ENCODE measurements around the gene PNKP. TPM values are rescaled to one million over a fixed set of nuclear protein-coding genes. Genes with fewer than 3 reads are reported as not detected.

Gene PNKP
- total and polyA plus RNA-seq, 9 of the 15 experiments (the other 6 are each of a cell fraction or from before 2014, with no cell fraction given), result 2.8 to 85.4 (median 25.3) TPM

- FAIRE-seq (no peak), ATAC-seq (no peak), DNase-seq (ENCODE audit: extremely low read depth in 1 of 4, low spot score in 3 of 4) (no peak)
- Histone ChIP-seq H3K27me3 (ENCODE audit: control insufficient read depth in 2 of 2, insufficient read depth in 2 of 2, low read length in 2 of 2) (no peaks in the 10 kb centered on the region), H3K9me3 (replicated peaks; ENCODE audit: control insufficient read depth, insufficient read depth, low read depth, low read length) (no peaks in the 10 kb centered on the region), H3K9ac (ENCODE audit: insufficient read depth in 1 of 2, low read depth in 2 of 2, low read length in 2 of 2) (peak overlapping the region in 1 of 2 experiments; percentile 14; a peak in 1 of 4 replicates), H3K4me1 (replicated peaks in 1 of 2; ENCODE audit: control insufficient read depth in 2 of 2, insufficient read depth in 2 of 2, low read length in 2 of 2) (peaks cover 0 to 23% of the 10 kb centered on the region in 2 experiments; a peak in 2 of 5 replicates), H4K20me1 (replicated peaks; ENCODE audit: control insufficient read depth, insufficient read depth, low read length) (peaks cover 35% of the 10 kb centered on the region), H2AFZ (ENCODE audit: low read depth, low read length) (no peak overlapping the region), H3K4me2 (ENCODE audit: insufficient read depth, low read length) (no peak overlapping the region), H3K79me2 (ENCODE audit: control insufficient read depth, insufficient read depth, low read length) (peaks cover 47% of the 10 kb centered on the region), H3K9me1 (ENCODE audit: control insufficient read depth, insufficient read depth, low read length) (no peaks in the 10 kb centered on the region), H3K4me3 (no peak overlapping the region), H3K27ac (ENCODE audit: extremely low read depth, low read depth, low read length) (no peak overlapping the region), H3K36me3 (ENCODE audit: control insufficient read depth, insufficient read depth, low read length) (peaks cover 86% of the 10 kb centered on the region; the same call in 2 of the 3 replicates)
- TF ChIP-seq PML (IDR thresholded peaks at IDR 0.05; ENCODE audit: low read length) (no peak), ZBED1 (IDR thresholded peaks at IDR 0.05) (no peak), POLR2A (conservative IDR thresholded peaks at IDR 0.05) (0 out of 2 replicates have a peak, but pooled peaks have one; percentile 38)
- ChIA-PET POLR2A (interaction anchor here (0.6 to 13.2 kb wide), 5 partner anchors 10 to 26 kb away, joined by 3 to 105 read pairs (median 6); partner anchors contain the start of genes ATF5 and NUP62), CTCF (ENCODE audit: low intra/inter-chr PET ratio) (no interaction called here)
- intact Hi-C loops (cut with micrococcal nuclease), result no loop called here
- WGBS (ENCODE audit: insufficient coverage, low coverage, missing lambda C conversion rate), result 90% methylated on average over 5 of the region's 5 CpGs
- in situ Hi-C loops (cut with MboI), result no loop called here
- BruUV-seq (replicated peaks), result no TSS peak
Observed at GRCh38 chr19:49910179-49910578, 42.8 kb upstream of the PNKP start.

GRCh38 chr19:49908480-49909420, 41.4 kb upstream of the PNKP start:
- ChIA-PET POLR2A (interaction anchor here (0.6 to 13.2 kb wide), 7 partner anchors 8 to 40 kb away, joined by 3 to 105 read pairs (median 4); partner anchors contain the start of genes ATF5 and NUP62), CTCF (ENCODE audit: low intra/inter-chr PET ratio) (no interaction called here)
- Histone ChIP-seq H3K4me3 (no peak overlapping the region), H2AFZ (ENCODE audit: low read depth, low read length) (no peak overlapping the region), H3K36me3 (ENCODE audit: control insufficient read depth, insufficient read depth, low read length) (peaks cover 73% of the 10 kb centered on the region; the same call in 2 of the 3 replicates), H3K79me2 (ENCODE audit: control insufficient read depth, insufficient read depth, low read length) (peaks cover 35% of the 10 kb centered on the region), H3K9ac (ENCODE audit: insufficient read depth in 1 of 2, low read depth in 2 of 2, low read length in 2 of 2) (peak overlapping the region in 1 of 2 experiments; percentile 28; a peak in 2 of 4 replicates), H3K27me3 (ENCODE audit: control insufficient read depth in 2 of 2, insufficient read depth in 2 of 2, low read length in 2 of 2) (no peaks in the 10 kb centered on the region), H3K4me1 (replicated peaks in 1 of 2; ENCODE audit: control insufficient read depth in 2 of 2, insufficient read depth in 2 of 2, low read length in 2 of 2) (peaks cover 0 to 23% of the 10 kb centered on the region in 2 experiments; a peak in 2 of 5 replicates), H3K27ac (ENCODE audit: extremely low read depth, low read depth, low read length) (no peak overlapping the region), H3K9me3 (replicated peaks; ENCODE audit: control insufficient read depth, insufficient read depth, low read depth, low read length) (no peaks in the 10 kb centered on the region), H4K20me1 (replicated peaks; ENCODE audit: control insufficient read depth, insufficient read depth, low read length) (peaks cover 30% of the 10 kb centered on the region), H3K4me2 (ENCODE audit: insufficient read depth, low read length) (no peak overlapping the region), H3K9me1 (ENCODE audit: control insufficient read depth, insufficient read depth, low read length) (no peaks in the 10 kb centered on the region)
- DNase-seq (ENCODE audit: extremely low read depth in 1 of 4, low spot score in 3 of 4), result no peak
- no TSS peak for BruUV-seq (replicated peaks)
- FAIRE-seq, result no peak
- in situ Hi-C loops (cut with MboI) (no loop called here), intact Hi-C loops (cut with micrococcal nuclease) (no loop called here)
- WGBS (ENCODE audit: insufficient coverage, low coverage, missing lambda C conversion rate), result 97% methylated on average over 34 of the region's 37 CpGs
- ATAC-seq, result no peak
- TF ChIP-seq TCF7L2 (IDR thresholded peaks at IDR 0.05; ENCODE audit: low read depth, low read length) (no peak), ZBTB33 (CRISPR knock-in tag; IDR thresholded peaks at IDR 0.05) (peak; percentile 31; the same call in 1 of the 2 replicates), ZBTB7A (IDR thresholded peaks at IDR 0.05; ENCODE audit: borderline replicate concordance, control insufficient read depth, low read depth, low read length) (no peak), ZBTB9 (CRISPR knock-in tag; IDR thresholded peaks at IDR 0.05) (peak; percentile 86), RBFOX2 (IDR thresholded peaks at IDR 0.05; ENCODE audit: low read depth, low read length) (peak; percentile 33; the same call in 1 of the 2 replicates), POLR2A (conservative IDR thresholded peaks at IDR 0.05) (peak; percentile 45; the same call in 1 of the 2 replicates), RBM22 (IDR thresholded peaks at IDR 0.05; ENCODE audit: low read depth, low read length, poor library complexity, severe bottlenecking) (peak; percentile 46), POLR2G (IDR thresholded peaks at IDR 0.05; ENCODE audit: low read depth, low read length) (peak; percentile 59)
